Measurements from ENCODE around the gene RAI2.

- no peak for TF ChIP-seq POLR2AphosphoS5 (IDR thresholded peaks at IDR 0.05; ENCODE audit: borderline replicate concordance, low read depth, low read length)
- no peak for TF ChIP-seq EZH2 (IDR thresholded peaks at IDR 0.05)
- TF ChIP-seq FOXP2 (optimal IDR thresholded peaks at IDR 0.05; ENCODE audit: control extremely low read depth, extremely low read length, insufficient read depth): no peak
These were observed 46.5 kb downstream of the RAI2 start for GRCh38 chrX:17814557-17814956.
